ENCODE data around the gene C3orf70.

DNA sequence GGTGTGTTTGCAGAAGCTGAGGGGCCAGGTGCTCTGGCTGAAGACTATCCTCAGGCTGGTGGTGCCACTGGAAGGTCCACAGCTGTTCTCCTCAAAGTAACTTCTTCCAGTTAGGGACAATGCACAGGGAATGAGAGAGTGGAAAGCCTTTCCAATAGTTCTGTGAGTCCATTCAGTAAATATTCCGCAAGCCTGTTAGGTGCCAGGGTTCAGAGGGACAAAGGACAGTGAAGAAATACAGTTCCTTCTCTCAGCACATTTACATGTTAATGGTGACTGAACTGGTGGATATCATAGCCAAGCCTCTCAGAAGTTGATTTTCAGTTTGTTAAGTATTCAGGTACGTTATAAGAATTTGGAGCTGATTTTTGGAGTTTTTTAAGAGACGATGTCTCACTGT lies 122.5 kb downstream of the C3orf70 start:
- no peak for TF ChIP-seq POLR2A (IDR thresholded peaks at IDR 0.05)
- TF ChIP-seq, protein P1, sequence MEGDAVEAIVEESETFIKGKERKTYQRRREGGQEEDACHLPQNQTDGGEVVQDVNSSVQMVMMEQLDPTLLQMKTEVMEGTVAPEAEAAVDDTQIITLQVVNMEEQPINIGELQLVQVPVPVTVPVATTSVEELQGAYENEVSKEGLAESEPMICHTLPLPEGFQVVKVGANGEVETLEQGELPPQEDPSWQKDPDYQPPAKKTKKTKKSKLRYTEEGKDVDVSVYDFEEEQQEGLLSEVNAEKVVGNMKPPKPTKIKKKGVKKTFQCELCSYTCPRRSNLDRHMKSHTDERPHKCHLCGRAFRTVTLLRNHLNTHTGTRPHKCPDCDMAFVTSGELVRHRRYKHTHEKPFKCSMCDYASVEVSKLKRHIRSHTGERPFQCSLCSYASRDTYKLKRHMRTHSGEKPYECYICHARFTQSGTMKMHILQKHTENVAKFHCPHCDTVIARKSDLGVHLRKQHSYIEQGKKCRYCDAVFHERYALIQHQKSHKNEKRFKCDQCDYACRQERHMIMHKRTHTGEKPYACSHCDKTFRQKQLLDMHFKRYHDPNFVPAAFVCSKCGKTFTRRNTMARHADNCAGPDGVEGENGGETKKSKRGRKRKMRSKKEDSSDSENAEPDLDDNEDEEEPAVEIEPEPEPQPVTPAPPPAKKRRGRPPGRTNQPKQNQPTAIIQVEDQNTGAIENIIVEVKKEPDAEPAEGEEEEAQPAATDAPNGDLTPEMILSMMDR (IDR thresholded peaks at IDR 0.05): no peak
